ENCODE measurements around the gene ST6GALNAC1. TPM values are rescaled to one million over a fixed set of nuclear protein-coding genes. Genes with fewer than 3 reads are reported as not detected.

Gene ST6GALNAC1
- total RNA-seq, 6 experiments from 2014 or later: not detected

DNA sequence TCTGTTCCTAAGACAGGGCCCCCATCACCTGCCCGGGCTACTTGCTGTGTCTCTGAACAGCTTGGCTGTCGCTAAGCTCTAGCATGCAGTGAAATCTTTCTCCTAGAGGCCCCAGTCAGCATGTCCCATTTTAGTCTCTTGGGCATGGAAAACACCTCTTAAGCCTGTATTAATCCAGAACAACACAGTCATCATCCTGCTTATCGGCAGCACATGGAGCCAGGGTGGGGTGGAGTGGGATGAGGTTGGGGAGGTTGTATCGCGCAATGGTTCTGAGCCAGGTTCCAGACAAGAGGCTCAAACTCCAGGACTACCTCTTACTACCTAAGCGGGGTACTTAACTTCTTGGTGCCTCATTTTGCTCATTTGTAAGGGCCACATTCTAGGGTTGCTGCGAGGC is 65.7 kb downstream of the ST6GALNAC1 start:
- Mint-ChIP-seq H3K27me3 (ENCODE audit: insufficient read depth) (peaks cover 2% of the 10 kb centered on the region), H3K27ac (no peak overlapping the region), H3K36me3 (ENCODE audit: low read depth) (no peaks in the 10 kb centered on the region; the same call in 1 of the 2 replicates), H3K4me1 (ENCODE audit: low read depth) (peaks cover 9% of the 10 kb centered on the region; the same call in 1 of the 2 replicates), H3K4me3 (no peak overlapping the region), H3K9me3 (no peaks in the 10 kb centered on the region)
- DNase-seq: no peak
- no peak for TF ChIP-seq CTCF (IDR thresholded peaks at IDR 0.05)

GRCh38 chr17:76576189-76576588 is 67.4 kb downstream of the ST6GALNAC1 start:
- no peak for DNase-seq
- Mint-ChIP-seq H3K4me3 (no peak overlapping the region), H3K4me1 (ENCODE audit: low read depth) (peaks cover 9% of the 10 kb centered on the region; the same call in 1 of the 2 replicates), H3K9me3 (peaks cover under 1% of the 10 kb centered on the region; the same call in 1 of the 2 replicates), H3K36me3 (ENCODE audit: low read depth) (peaks cover under 1% of the 10 kb centered on the region), H3K27ac (no peak overlapping the region), H3K27me3 (ENCODE audit: insufficient read depth) (peaks cover 2% of the 10 kb centered on the region)
- no peak for TF ChIP-seq CTCF (IDR thresholded peaks at IDR 0.05)

DNA sequence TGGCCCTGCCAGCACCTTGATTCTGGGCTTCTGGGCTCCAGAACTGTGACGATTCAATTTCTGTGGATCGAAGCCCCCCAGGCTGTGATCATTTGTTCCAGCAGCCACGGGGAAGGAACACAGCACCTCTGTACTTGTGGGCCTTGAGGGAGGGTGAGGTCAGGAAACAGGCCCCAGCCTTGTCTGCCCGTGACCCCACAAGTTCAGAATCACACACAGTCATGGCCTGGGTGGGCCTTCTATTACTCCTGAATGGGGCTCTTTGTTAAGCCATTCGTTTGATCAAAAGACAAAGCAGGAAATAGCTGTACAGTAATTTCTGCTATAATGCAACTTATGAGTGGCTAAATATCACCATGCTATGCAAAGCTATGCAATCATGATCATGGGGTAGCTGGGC is 68.0 kb downstream of the ST6GALNAC1 start:
- H3K27me3 Mint-ChIP-seq (ENCODE audit: insufficient read depth): peaks cover 2% of the 10 kb centered on the region
- peaks cover 6% of the 10 kb centered on the region for H3K36me3 Mint-ChIP-seq (ENCODE audit: low read depth)
- no peak overlapping the region for H3K27ac Mint-ChIP-seq

More for the DNA sequence above, 68.0 kb downstream of the ST6GALNAC1 start:
- TF ChIP-seq CTCF (IDR thresholded peaks at IDR 0.05): no peak
- DNase-seq: no peak
- Mint-ChIP-seq H3K4me3 (no peak overlapping the region), H3K4me1 (ENCODE audit: low read depth) (peaks cover 9% of the 10 kb centered on the region; the same call in 1 of the 2 replicates), H3K9me3 (peaks cover 5% of the 10 kb centered on the region; the same call in 1 of the 2 replicates)

Other genes with a start within 250 kb of the ST6GALNAC1 start
- gene UBE2O, start 190.6 kb downstream of the ST6GALNAC1 start, total RNA-seq (2021; fragmentation: NEBNext Ultra II Directional; extraction: Animal tissue kit (Norgen Biotek cat#: 25700)): 10 to 100 TPM; 24.3 to 26.0 (median 24.5) TPM
- gene AANAT, start 176.2 kb downstream of the ST6GALNAC1 start, total RNA-seq (2021; fragmentation: NEBNext Ultra II Directional; extraction: Animal tissue kit (Norgen Biotek cat#: 25700)): under 1 TPM in 1 of 6 experiments, not detected in 5; 0.21 TPM
- gene RHBDF2, start 142.3 kb downstream of the ST6GALNAC1 start, total RNA-seq (2021; fragmentation: NEBNext Ultra II Directional; extraction: Animal tissue kit (Norgen Biotek cat#: 25700)): 10 to 100 TPM in 2 of 6 experiments, 1 to 10 TPM in 4; 7.1 to 13.1 (median 9.4) TPM
- under 1 TPM; 0.26 to 0.66 (median 0.33) TPM for gene CYGB, start 106.0 kb downstream of the ST6GALNAC1 start, total RNA-seq (2021; fragmentation: NEBNext Ultra II Directional; extraction: Animal tissue kit (Norgen Biotek cat#: 25700))
- not detected for gene PRCD, start 103.7 kb downstream of the ST6GALNAC1 start, total RNA-seq (2021; fragmentation: NEBNext Ultra II Directional; extraction: Animal tissue kit (Norgen Biotek cat#: 25700))
- gene ST6GALNAC2, start 57.9 kb downstream of the ST6GALNAC1 start, total RNA-seq (2021; fragmentation: NEBNext Ultra II Directional; extraction: Animal tissue kit (Norgen Biotek cat#: 25700)): under 1 TPM in 5 of 6 experiments, not detected in 1; 0.20 to 0.71 (median 0.34) TPM
- gene MXRA7, start 67.2 kb upstream of the ST6GALNAC1 start, total RNA-seq (2021; fragmentation: NEBNext Ultra II Directional; extraction: Animal tissue kit (Norgen Biotek cat#: 25700)): 100 to 1,000 TPM; 180 to 259 (median 192) TPM
- 10 to 100 TPM; 32.9 to 44.3 (median 37.3) TPM for gene JMJD6, start 82.8 kb upstream of the ST6GALNAC1 start, total RNA-seq (2021; fragmentation: NEBNext Ultra II Directional; extraction: Animal tissue kit (Norgen Biotek cat#: 25700))
- gene METTL23, start 83.1 kb upstream of the ST6GALNAC1 start, total RNA-seq (2021; fragmentation: NEBNext Ultra II Directional; extraction: Animal tissue kit (Norgen Biotek cat#: 25700)): 10 to 100 TPM; 30.1 to 32.8 (median 31.1) TPM
- 100 to 1,000 TPM; 179 to 220 (median 215) TPM for gene SRSF2, start 93.6 kb upstream of the ST6GALNAC1 start, total RNA-seq (2021; fragmentation: NEBNext Ultra II Directional; extraction: Animal tissue kit (Norgen Biotek cat#: 25700))
- 10 to 100 TPM; 16.1 to 23.4 (median 20.7) TPM for gene MFSD11, start 94.4 kb upstream of the ST6GALNAC1 start, total RNA-seq (2021; fragmentation: NEBNext Ultra II Directional; extraction: Animal tissue kit (Norgen Biotek cat#: 25700))
- 1 to 10 TPM; 1.5 to 2.3 (median 1.8) TPM for gene MGAT5B, start 224.6 kb upstream of the ST6GALNAC1 start, total RNA-seq (2021; fragmentation: NEBNext Ultra II Directional; extraction: Animal tissue kit (Norgen Biotek cat#: 25700))

Measured in HFFc6 (cell line).